T-cell (primary cell): Measurements from ENCODE around the gene TSSK6. TPM values are rescaled to one million over a fixed set of nuclear protein-coding genes. Genes with fewer than 3 reads are reported as not detected.

Experiments used
- ATAC-seq, 4 experiments: fragments of 200-7000 bp in 3 of 4; fragments of 150-1000 bp in 1 of 4; cut with Tn5 transposase; replicated peaks in 1 of 4; 1 replicate in 3 of 4; 2 replicates in 1 of 4; pipeline ENCODE4 v1.10.0; 2021; ENCODE audit warnings: moderate library complexity in 3 of 4, mild to moderate bottlenecking in 2 of 4, moderate number of reproducible peaks in 1 of 4
- CTCF ChIA-PET, 2 donors: fragments of 300-600 bp; sonication (Branson Sonifier 250); formaldehyde crosslinking; loops; one replicate each; lab custom pipeline; 2022; ENCODE audit warnings: antibody characterized with exemption in 2 of 2; lab: Charles Lee
- POLR2A ChIA-PET, 2 donors: fragments of 300-600 bp; sonication (Branson Sonifier 250); formaldehyde crosslinking; loops; one replicate each; lab custom pipeline; 2022; ENCODE audit warnings: antibody characterized with exemption in 2 of 2; lab: Charles Lee
- DNase-seq, 35 experiments: peaks; one replicate each; pipeline versions ENCODE4 v3.0.0 to v3.0.0-alpha.2; 2013 to 2023
- H3K27ac ChIP-seq: one replicate; pipeline ENCODE4 v1.5.1; 2013; ENCODE audit warnings: low read length
- H3K27me3 ChIP-seq, 2 experiments: replicated peaks in 1 of 2; 1 replicate in 1 of 2; 2 replicates in 1 of 2; pipeline versions ENCODE4 v1.6.1 to v1.7.0; 2013; ENCODE audit warnings: low read length in 1 of 2, mixed read lengths in 1 of 2; ENCODE audit not compliant: control insufficient read depth in 2 of 2, insufficient read depth in 2 of 2; ENCODE audit errors: extremely low read depth in 1 of 2
- H3K36me3 ChIP-seq, 2 donors: 1 replicate in 1 of 2; 2 replicates in 1 of 2; pipeline versions ENCODE4 v1.6.1 to v1.7.0; 2013; ENCODE audit warnings: low read length in 1 of 2; ENCODE audit not compliant: control insufficient read depth in 2 of 2, insufficient read depth in 1 of 2; ENCODE audit errors: extremely low read depth in 1 of 2
- H3K4me1 ChIP-seq, 2 experiments: 1 replicate in 1 of 2; 2 replicates in 1 of 2; pipeline versions ENCODE4 v1.6.1 to v1.7.0; 2013; ENCODE audit warnings: low read length in 2 of 2, mixed read lengths in 1 of 2; ENCODE audit not compliant: insufficient read depth in 2 of 2, control insufficient read depth in 1 of 2; ENCODE audit errors: extremely low read depth in 1 of 2
- H3K4me3 ChIP-seq, 2 donors: 1 replicate in 1 of 2; 2 replicates in 1 of 2; pipeline versions ENCODE4 v1.5.1 to v1.7.0; 2013; ENCODE audit warnings: mild to moderate bottlenecking in 2 of 2, low read length in 1 of 2, moderate library complexity in 1 of 2; ENCODE audit not compliant: control insufficient read depth in 1 of 2; ENCODE audit errors: extremely low read depth in 1 of 2
- H3K9me3 ChIP-seq: 2 replicates; pipeline ENCODE4 v1.7.0; 2013
- H3K27ac Mint-ChIP-seq, 2 donors: one replicate each; pipeline ENCODE4 v1.8.0; 2020 to 2021; ENCODE audit warnings: mild to moderate bottlenecking in 2 of 2, mixed read lengths in 2 of 2
- H3K27me3 Mint-ChIP-seq, 2 donors: one replicate each; pipeline ENCODE4 v1.8.0; 2021 to 2022; ENCODE audit warnings: mixed read lengths in 2 of 2
- H3K36me3 Mint-ChIP-seq: one replicate; pipeline ENCODE4 v1.8.0; 2021; ENCODE audit warnings: mixed read lengths
- H3K4me1 Mint-ChIP-seq, 3 donors: one replicate each; pipeline ENCODE4 v1.8.0; 2020 to 2022; ENCODE audit warnings: mixed read lengths in 3 of 3, mild to moderate bottlenecking in 1 of 3
- H3K4me3 Mint-ChIP-seq, 3 donors: one replicate each; pipeline ENCODE4 v1.8.0; 2020 to 2022; ENCODE audit warnings: mild to moderate bottlenecking in 3 of 3, mixed read lengths in 3 of 3, moderate library complexity in 3 of 3
- H3K9me3 Mint-ChIP-seq, 3 donors: one replicate each; pipeline ENCODE4 v1.8.0; 2020 to 2022; ENCODE audit warnings: mixed read lengths in 3 of 3
- WGBS: methylation state at CpG from one replicate; pipeline ENCODE4 v1.1.5; 2013; ENCODE audit warnings: missing lambda C conversion rate; ENCODE audit not compliant: insufficient coverage; 5-methylcytosine and 5-hydroxymethylcytosine counted together
- total RNA-seq, 35 experiments: library from RNA in 6 of 35; stranded (reverse) in 6 of 35; fragments of 120-200 nt in 1 of 35; gene quantifications; one replicate each; pipeline versions ENCODE4 v1.2.1 to v1.2.4 and lab custom pipeline; 2013 to 2026

Gene TSSK6
- total RNA-seq, 5 donors from 2014 or later (not counting 1 experiment from before 2014, with no cell fraction given), result 3.9 to 13.0 (median 11.0) TPM

DNA sequence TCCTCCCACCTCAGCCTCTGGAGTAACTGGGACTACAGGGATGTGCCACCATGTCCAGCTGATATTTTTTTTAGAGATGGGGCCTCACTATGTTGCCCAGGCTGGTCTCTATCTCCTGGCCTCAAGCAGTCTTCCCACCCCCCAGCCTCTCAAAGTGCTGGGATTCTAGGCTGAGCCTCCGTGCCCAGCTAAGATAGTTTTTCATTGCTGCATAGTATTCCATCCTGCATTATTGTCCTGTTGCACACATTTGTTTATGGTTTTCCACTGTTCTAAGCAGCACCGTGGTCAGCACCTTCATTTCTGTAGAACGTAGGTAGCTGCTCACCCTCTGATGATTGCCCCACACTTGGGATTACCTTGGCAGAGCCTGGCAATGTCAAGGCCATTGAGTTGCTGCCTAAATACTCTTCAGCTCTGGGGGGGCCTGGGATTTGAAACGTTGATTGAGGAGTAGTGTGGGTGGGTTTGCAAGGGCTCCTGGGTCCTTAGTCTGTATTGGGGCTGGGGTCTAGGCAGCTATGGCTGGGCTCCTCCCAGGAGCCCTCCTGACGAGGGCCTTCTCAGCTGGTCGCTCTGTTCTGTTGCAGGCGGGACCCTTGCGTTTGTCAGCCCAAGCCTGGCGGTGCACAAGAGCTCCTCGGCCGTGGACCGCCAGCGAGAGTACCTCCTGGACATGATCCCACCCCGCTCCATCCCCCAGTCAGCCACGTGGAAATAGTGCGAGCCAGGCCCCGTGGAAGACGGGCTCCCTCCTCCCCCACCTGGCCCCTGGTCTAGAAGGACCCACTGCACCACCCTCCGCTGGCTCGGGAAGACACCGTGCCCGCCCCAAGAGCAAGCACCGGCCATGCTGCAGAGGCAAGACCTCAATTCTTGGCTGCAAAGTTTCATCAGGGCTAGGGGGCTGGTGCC, 10.3 kb downstream of the TSSK6 start:
- 96% methylated on average over 18 of the region's 23 CpGs for WGBS
- DNase-seq (no peak), ATAC-seq (no peak)
- no peaks in the 10 kb centered on the region for H3K9me3 ChIP-seq
- no peak overlapping the region for H3K27ac ChIP-seq
- peaks cover 49% of the 10 kb centered on the region for H3K36me3 Mint-ChIP-seq
- H3K27me3 ChIP-seq, result no peaks in the 10 kb centered on the region
- ChIA-PET CTCF (no interaction called here), POLR2A (interaction anchor here in 1 of 2 donors (0.6 kb wide), 1 partner anchor 62 kb away, joined by 8 read pairs; no protein-coding TSS in a partner anchor)
- no peaks in the 10 kb centered on the region for H3K4me1 ChIP-seq
- no peaks in the 10 kb centered on the region for H3K27me3 Mint-ChIP-seq
- H3K36me3 ChIP-seq, result peaks cover 25 to 80% of the 10 kb centered on the region in 2 donors
- H3K9me3 Mint-ChIP-seq, result no peaks in the 10 kb centered on the region
- no peak overlapping the region for H3K27ac Mint-ChIP-seq
- H3K4me3 ChIP-seq, result no peak overlapping the region
- no peak overlapping the region for H3K4me3 Mint-ChIP-seq
- H3K4me1 Mint-ChIP-seq, result no peaks in the 10 kb centered on the region

DNA sequence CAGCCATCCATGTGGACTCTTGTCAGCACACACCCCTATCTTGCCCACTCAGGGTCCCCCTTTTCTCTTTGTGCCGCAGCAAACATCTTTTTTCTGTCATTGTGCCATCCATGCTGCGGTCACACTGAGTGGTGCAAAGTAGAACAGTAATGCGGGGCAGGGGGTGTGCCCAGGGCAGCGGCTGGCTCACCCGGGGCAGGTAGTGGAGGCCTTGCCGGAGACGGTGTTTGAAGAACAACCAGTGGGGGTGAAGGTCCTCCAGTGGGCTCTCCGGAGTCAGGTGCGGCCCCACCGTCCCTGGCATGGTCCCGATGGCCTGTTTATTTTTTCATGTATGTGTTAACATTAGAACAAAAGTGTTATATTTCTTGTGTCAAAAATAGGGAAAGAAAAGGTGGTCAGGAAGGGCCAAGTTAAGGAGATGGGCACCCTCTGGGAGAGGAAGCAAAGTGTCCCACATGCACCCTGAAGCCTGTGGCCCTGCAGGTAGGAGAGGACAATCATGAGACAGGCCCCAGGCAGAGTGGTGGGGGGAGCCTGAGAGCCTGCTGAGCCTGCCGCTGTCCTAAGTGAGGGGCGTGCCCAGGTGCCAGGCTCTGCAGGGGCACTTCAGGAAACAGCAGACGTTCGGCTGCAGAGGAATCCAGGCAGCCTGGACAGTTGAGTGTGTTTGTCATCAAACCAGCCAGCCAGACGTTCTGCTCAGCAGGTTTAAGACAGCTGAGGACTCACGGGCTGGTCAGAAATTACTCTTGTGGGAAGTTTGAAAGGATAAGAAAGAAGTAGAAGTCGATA, 12.3 kb downstream of the TSSK6 start:
- H3K4me1 Mint-ChIP-seq, result no peaks in the 10 kb centered on the region
- H3K36me3 ChIP-seq, result peaks cover 35 to 96% of the 10 kb centered on the region in 2 donors
- 94% methylated on average over 14 of the region's 18 CpGs for WGBS
- no peak overlapping the region for H3K27ac ChIP-seq
- peaks cover 53% of the 10 kb centered on the region for H3K36me3 Mint-ChIP-seq
- no peaks in the 10 kb centered on the region for H3K27me3 ChIP-seq
- H3K27ac Mint-ChIP-seq, result peak overlapping the region in 1 of 2 donors; percentile 2
- no peaks in the 10 kb centered on the region for H3K9me3 Mint-ChIP-seq
- ATAC-seq (no peak), DNase-seq (no peak)
- H3K27me3 Mint-ChIP-seq, result no peaks in the 10 kb centered on the region
- ChIA-PET POLR2A (no interaction called here), CTCF (interaction anchor here in 1 of 2 donors (0.6 kb wide), 1 partner anchor 35 kb away, joined by 3 read pairs; no protein-coding TSS in a partner anchor)
- H3K9me3 ChIP-seq, result no peaks in the 10 kb centered on the region
- H3K4me1 ChIP-seq, result no peaks in the 10 kb centered on the region
- H3K4me3 Mint-ChIP-seq, result no peak overlapping the region
- no peak overlapping the region for H3K4me3 ChIP-seq

DNA sequence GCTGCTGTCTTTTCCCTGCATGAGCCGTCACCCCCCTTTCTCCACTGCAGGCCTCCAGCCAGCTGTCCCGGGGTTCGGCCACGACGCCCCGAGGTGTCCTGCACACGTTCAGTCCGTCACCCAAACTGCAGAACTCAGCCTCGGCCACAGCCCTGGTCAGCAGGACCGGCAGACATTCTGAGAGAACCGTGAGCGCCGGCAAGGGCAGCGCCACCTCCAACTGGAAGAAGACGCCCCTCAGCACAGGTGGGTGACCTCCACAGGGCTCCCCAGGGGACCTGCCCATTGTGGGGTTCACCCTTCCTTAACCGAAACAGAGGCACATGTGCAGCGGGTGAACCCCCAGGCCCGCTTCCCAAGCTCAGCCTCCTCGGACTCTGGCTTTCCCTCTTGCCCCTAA, 13.1 kb downstream of the TSSK6 start:
- Mint-ChIP-seq H3K27me3 (no peaks in the 10 kb centered on the region), H3K27ac (no peak overlapping the region), H3K36me3 (peaks cover 49% of the 10 kb centered on the region), H3K4me3 (no peak overlapping the region), H3K9me3 (no peaks in the 10 kb centered on the region), H3K4me1 (no peaks in the 10 kb centered on the region)
- ChIA-PET CTCF (no interaction called here), POLR2A (no interaction called here)
- Histone ChIP-seq H3K27me3 (no peaks in the 10 kb centered on the region), H3K9me3 (no peaks in the 10 kb centered on the region), H3K27ac (no peak overlapping the region), H3K4me3 (no peak overlapping the region), H3K4me1 (no peaks in the 10 kb centered on the region), H3K36me3 (peaks cover 43 to 96% of the 10 kb centered on the region in 2 donors)
- WGBS, result over 99% methylated on average over 18 of the region's 19 CpGs
- no peak for DNase-seq
- no peak for ATAC-seq

DNA sequence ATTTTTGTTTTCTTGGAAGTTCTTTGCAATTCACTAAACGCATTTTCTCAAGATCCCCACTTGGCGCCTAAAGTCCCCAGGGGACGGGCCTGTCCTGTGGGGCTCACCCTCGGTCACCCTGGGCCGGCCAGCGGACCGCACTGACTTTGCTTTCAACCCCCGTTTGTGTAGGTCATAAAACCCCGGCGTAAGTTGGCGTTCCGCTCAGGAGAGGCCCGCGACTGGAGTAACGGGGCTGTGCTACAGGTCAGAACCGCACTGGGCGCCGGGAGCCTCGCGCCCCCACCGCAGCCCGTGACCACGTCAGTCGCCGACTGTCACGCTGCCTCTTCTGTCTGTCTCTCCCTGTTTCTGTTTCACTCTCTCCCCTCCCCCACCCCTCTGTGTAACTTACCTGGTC, 13.6 kb downstream of the TSSK6 start:
- no peak overlapping the region for H3K27ac ChIP-seq
- H3K27ac Mint-ChIP-seq, result no peak overlapping the region
- H3K4me1 Mint-ChIP-seq, result peaks cover 0 to under 1% (median 0%) of the 10 kb centered on the region in 3 donors
- no peak overlapping the region for H3K4me3 ChIP-seq
- H3K36me3 Mint-ChIP-seq, result peaks cover 48% of the 10 kb centered on the region
- ATAC-seq (no peak), DNase-seq (no peak)
- peaks cover 44 to 97% of the 10 kb centered on the region in 2 donors for H3K36me3 ChIP-seq
- no peak overlapping the region for H3K4me3 Mint-ChIP-seq
- CTCF ChIA-PET, result no interaction called here
- no peaks in the 10 kb centered on the region for H3K27me3 Mint-ChIP-seq
- no peaks in the 10 kb centered on the region for H3K4me1 ChIP-seq
- H3K9me3 Mint-ChIP-seq, result no peaks in the 10 kb centered on the region
- H3K27me3 ChIP-seq, result no peaks in the 10 kb centered on the region
- POLR2A ChIA-PET, result no interaction called here
- no peaks in the 10 kb centered on the region for H3K9me3 ChIP-seq
- WGBS, result over 99% methylated on average over 18 of the region's 26 CpGs

DNA sequence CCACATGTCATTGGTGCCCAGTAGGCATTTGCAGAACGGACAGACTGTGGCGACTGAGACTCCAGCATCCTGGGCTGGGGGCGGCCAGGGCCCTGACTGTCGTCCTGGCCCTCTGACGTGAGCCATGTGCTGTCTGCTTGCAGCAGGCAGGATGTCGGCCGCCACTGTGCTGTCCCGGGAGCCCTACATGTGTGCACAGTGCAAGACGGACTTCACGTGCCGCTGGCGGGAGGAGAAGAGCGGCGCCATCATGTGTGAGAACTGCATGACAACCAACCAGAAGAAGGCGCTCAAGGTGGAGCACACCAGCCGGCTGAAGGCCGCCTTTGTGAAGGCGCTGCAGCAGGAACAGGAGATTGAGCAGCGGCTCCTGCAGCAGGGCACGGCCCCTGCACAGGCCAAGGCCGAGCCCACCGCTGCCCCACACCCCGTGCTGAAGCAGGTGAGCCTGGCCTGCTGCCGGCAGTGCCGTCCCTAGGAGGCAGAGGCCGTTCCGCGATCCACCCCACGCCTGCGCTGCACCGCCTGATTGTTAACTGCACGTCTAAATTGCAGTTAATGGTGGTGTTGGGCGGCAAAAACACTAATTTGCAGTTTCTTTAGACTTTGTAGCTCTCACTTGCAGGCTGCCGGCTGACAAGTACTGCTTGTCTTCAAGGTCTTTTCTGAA, 14.2 kb downstream of the TSSK6 start:
- Mint-ChIP-seq H3K9me3 (no peaks in the 10 kb centered on the region), H3K36me3 (peaks cover 45% of the 10 kb centered on the region), H3K4me3 (no peak overlapping the region), H3K27me3 (no peaks in the 10 kb centered on the region), H3K4me1 (peaks cover 0 to 2% (median 0%) of the 10 kb centered on the region in 3 donors), H3K27ac (no peak overlapping the region)
- ChIA-PET CTCF (no interaction called here), POLR2A (no interaction called here)
- Histone ChIP-seq H3K27ac (no peak overlapping the region), H3K36me3 (peaks cover 49 to 97% of the 10 kb centered on the region in 2 donors), H3K9me3 (no peaks in the 10 kb centered on the region), H3K27me3 (no peaks in the 10 kb centered on the region), H3K4me1 (no peaks in the 10 kb centered on the region), H3K4me3 (no peak overlapping the region)
- ATAC-seq, result no peak
- no peak for DNase-seq
- 98% methylated on average over 32 of the region's 34 CpGs for WGBS
